Bladder microvascular endothelial cell (primary cell): Measurements from ENCODE around the gene COQ7. TPM values are rescaled to one million over a fixed set of nuclear protein-coding genes. Genes with fewer than 3 reads are reported as not detected.

ENCODE experiments used
- total RNA-seq: library from RNA; depleted of rRNA; stranded (reverse); fragments of >200 nt; gene quantifications from 2 replicates; pipeline ENCODE4 v1.2.3, GENCODE V29; 2014

Gene COQ7
- 16.5 and 28.1 TPM in 2 replicates for total RNA-seq

GRCh38 chr16:19067349-19068236 lies at the start of gene COQ7:
COQ7 (plus strand) TSS chr16:19067614; CDS start chr16:19067665, 51 bp downstream.

GRCh38 chr16:19113577-19114358 lies 46.4 kb downstream of the COQ7 start, which contains the start of gene ITPRIPL2:
ITPRIPL2 (plus strand) TSS chr16:19113964; CDS start chr16:19114462, 498 bp downstream.

Other genes with a start within 250 kb of the COQ7 start
- 41.1 and 96.5 TPM in 2 replicates for gene SMG1, start 141.2 kb upstream of the COQ7 start, total RNA-seq
- gene TMC7, start 83.7 kb upstream of the COQ7 start, total RNA-seq = 2.1 and 6.6 TPM in 2 replicates
- gene ITPRIPL2, start 46.4 kb downstream of the COQ7 start, total RNA-seq = 21.0 and 32.5 TPM in 2 replicates
- 1.4 and 1.5 TPM in 2 replicates for gene SYT17, start 100.6 kb downstream of the COQ7 start, total RNA-seq
- gene CLEC19A, start 218.1 kb downstream of the COQ7 start, total RNA-seq = not detected in 2 replicates